Endodermal cell (in vitro differentiated cells): ENCODE data around the gene IL11RA. TPM values are rescaled to one million over a fixed set of nuclear protein-coding genes. Genes with fewer than 3 reads are reported as not detected.

ENCODE experiments used
- DNase-seq: peaks from one replicate; pipeline ENCODE4 v3.0.0-alpha.2; 2017
- H3K27ac ChIP-seq: 2 replicates; pipeline ENCODE4 v1.5.1; 2013; ENCODE audit warnings: mild to moderate bottlenecking, low read depth, low read length, moderate library complexity
- H3K27me3 ChIP-seq: 2 replicates; pipeline ENCODE4 v1.6.1; 2013; ENCODE audit warnings: mild to moderate bottlenecking, low read length, moderate library complexity; ENCODE audit not compliant: insufficient read depth, control insufficient read depth, poor library complexity, severe bottlenecking
- H3K36me3 ChIP-seq: 2 replicates; pipeline ENCODE4 v1.7.0; 2013; ENCODE audit warnings: mild to moderate bottlenecking, low read length, moderate library complexity; ENCODE audit not compliant: control insufficient read depth, insufficient read depth
- H3K4me1 ChIP-seq: one replicate; pipeline ENCODE4 v1.7.0; 2013; ENCODE audit warnings: low read length; ENCODE audit not compliant: control insufficient read depth, insufficient read depth
- H3K4me3 ChIP-seq: 2 replicates; pipeline ENCODE4 v1.5.1; 2013; ENCODE audit warnings: mild to moderate bottlenecking, low read length, moderate library complexity
- H3K9ac ChIP-seq: 2 replicates; pipeline ENCODE4 v1.6.1; 2013; ENCODE audit warnings: mild to moderate bottlenecking, low read length, moderate library complexity; ENCODE audit not compliant: poor library complexity, severe bottlenecking; ENCODE audit errors: extremely low read depth
- H3K9me3 ChIP-seq: 2 replicates; pipeline ENCODE4 v1.6.1; 2013; ENCODE audit warnings: mild to moderate bottlenecking, low read length, moderate library complexity; ENCODE audit not compliant: control insufficient read depth
- H3K27ac Mint-ChIP-seq: 2 replicates; pipeline ENCODE4 v1.8.0; 2020; ENCODE audit warnings: mixed read lengths
- H3K27me3 Mint-ChIP-seq: 2 replicates; pipeline ENCODE4 v1.8.0; 2021; ENCODE audit warnings: mild to moderate bottlenecking, mixed read lengths; ENCODE audit not compliant: insufficient read depth
- H3K36me3 Mint-ChIP-seq: 2 replicates; pipeline ENCODE4 v1.8.0; 2020; ENCODE audit warnings: low read depth, mixed read lengths
- H3K4me1 Mint-ChIP-seq: 2 replicates; pipeline ENCODE4 v1.8.0; 2020; ENCODE audit warnings: mixed read lengths
- H3K4me3 Mint-ChIP-seq: 2 replicates; pipeline ENCODE4 v1.8.0; 2020; ENCODE audit warnings: mild to moderate bottlenecking, moderate library complexity, mixed read lengths
- H3K9me3 Mint-ChIP-seq: 2 replicates; pipeline ENCODE4 v1.8.0; 2020; ENCODE audit warnings: mild to moderate bottlenecking, mixed read lengths
- CTCF ChIP-seq: fragments of 200-600 bp; sonication (generic); conservative IDR thresholded peaks from 2 replicates; pipeline ENCODE4 v1.5.0; 2021; ENCODE audit warnings: antibody characterized with exemption, mild to moderate bottlenecking
- WGBS, 2 experiments: methylation state at CpG; one replicate each; pipeline versions ENCODE4 v1.1.5 to v1.1.7; 2013; ENCODE audit warnings: missing lambda C conversion rate in 2 of 2, mixed read lengths in 1 of 2; ENCODE audit not compliant: insufficient coverage in 1 of 2, insufficient read length in 1 of 2; 5-methylcytosine and 5-hydroxymethylcytosine counted together
- total RNA-seq, 2 donors: library from RNA; stranded (reverse); fragmentation: NEBNext Ultra II Directional in 1 of 2; extraction: Animal tissue kit (Norgen Biotek cat#: 25700) in 1 of 2; gene quantifications; 2 replicates in 1 of 2; 3 replicates in 1 of 2; pipeline ENCODE4 v1.2.1, GENCODE V29; 2021

The IL11RA gene
- total RNA-seq, 2 donors from 2014 or later, result 6.9 to 12.7 TPM

- no peaks in the 10 kb centered on the region for H3K4me1 Mint-ChIP-seq
- no peak for TF ChIP-seq CTCF
- peaks cover 4% of the 10 kb centered on the region for H3K27me3 Mint-ChIP-seq
- H3K27ac ChIP-seq, result no peak overlapping the region
- WGBS, 2 experiments, result 94 to 96% methylated on average over 2 to 4 of the region's 4 CpGs
- peaks cover 7% of the 10 kb centered on the region for H3K36me3 Mint-ChIP-seq
- H3K36me3 ChIP-seq, result no peaks in the 10 kb centered on the region
- no peak overlapping the region for H3K9ac ChIP-seq
- H3K27me3 ChIP-seq, result no peaks in the 10 kb centered on the region
- H3K4me1 ChIP-seq, result no peaks in the 10 kb centered on the region
- no peak overlapping the region for H3K4me3 ChIP-seq
- H3K9me3 ChIP-seq, result no peaks in the 10 kb centered on the region
- no peaks in the 10 kb centered on the region for H3K9me3 Mint-ChIP-seq
- H3K27ac Mint-ChIP-seq, result no peak overlapping the region
- DNase-seq, result no peak
- H3K4me3 Mint-ChIP-seq, result no peak overlapping the region
Measured at GRCh38 chr9:34684816-34685215, 32.8 kb downstream of the IL11RA start.

GRCh38 chr9:34685591-34685990 is 33.6 kb downstream of the IL11RA start:
- peaks cover 4% of the 10 kb centered on the region for H3K27me3 Mint-ChIP-seq
- H3K36me3 ChIP-seq, result no peaks in the 10 kb centered on the region
- H3K27ac Mint-ChIP-seq, result no peak overlapping the region
- no peaks in the 10 kb centered on the region for H3K9me3 ChIP-seq
- H3K4me3 ChIP-seq, result no peak overlapping the region
- WGBS, 2 experiments, result 91 to 92% methylated on average over 4 of the region's 4 CpGs
- H3K27ac ChIP-seq, result no peak overlapping the region
- H3K4me1 Mint-ChIP-seq, result no peaks in the 10 kb centered on the region
- H3K9ac ChIP-seq, result no peak overlapping the region
- DNase-seq, result no peak
- H3K9me3 Mint-ChIP-seq, result no peaks in the 10 kb centered on the region
- no peaks in the 10 kb centered on the region for H3K4me1 ChIP-seq
- no peak overlapping the region for H3K4me3 Mint-ChIP-seq
- no peaks in the 10 kb centered on the region for H3K27me3 ChIP-seq
- no peak for TF ChIP-seq CTCF
- H3K36me3 Mint-ChIP-seq, result peaks cover 7% of the 10 kb centered on the region

GRCh38 chr9:34686231-34686630 is 34.2 kb downstream of the IL11RA start:
- no peaks in the 10 kb centered on the region for H3K4me1 ChIP-seq
- no peak overlapping the region for H3K4me3 ChIP-seq
- peaks cover 2% of the 10 kb centered on the region for H3K36me3 Mint-ChIP-seq
- no peaks in the 10 kb centered on the region for H3K4me1 Mint-ChIP-seq
- no peaks in the 10 kb centered on the region for H3K9me3 ChIP-seq
- H3K27ac Mint-ChIP-seq, result no peak overlapping the region
- no peaks in the 10 kb centered on the region for H3K9me3 Mint-ChIP-seq
- no peaks in the 10 kb centered on the region for H3K27me3 ChIP-seq
- peaks cover 4% of the 10 kb centered on the region for H3K27me3 Mint-ChIP-seq
- no peak for DNase-seq
- H3K27ac ChIP-seq, result no peak overlapping the region
- no peaks in the 10 kb centered on the region for H3K36me3 ChIP-seq
- no peak for TF ChIP-seq CTCF
- no peak overlapping the region for H3K9ac ChIP-seq
- no peak overlapping the region for H3K4me3 Mint-ChIP-seq
- 88 to 92% methylated on average over 4 to 5 of the region's 5 CpGs for WGBS, 2 experiments
